Neural cell (in vitro differentiated cells): ENCODE data around the gene RAP1A. TPM values are rescaled to one million over a fixed set of nuclear protein-coding genes. Genes with fewer than 3 reads are reported as not detected.

Experiments used
- H2AFZ ChIP-seq: fragments of 200-600, 300-800 bp; sonication (generic), shearing (Covaris generic); 2 replicates; pipeline ENCODE4 v1.6.0; 2014; ENCODE audit warnings: low read depth, mild to moderate bottlenecking, antibody characterized with exemption, low read length, moderate library complexity
- H3F3A ChIP-seq: fragments of 200-600 bp; shearing (Covaris generic); 2 replicates; pipeline ENCODE4 v1.6.1; 2016; ENCODE audit warnings: mild to moderate bottlenecking, moderate library complexity, mixed read lengths, antibody characterized with exemption, low read length; ENCODE audit not compliant: insufficient read depth, poor library complexity, severe bottlenecking
- H3K27ac ChIP-seq: fragments of 200-600, 300-800 bp; sonication (generic), shearing (Covaris generic); 2 replicates; pipeline ENCODE4 v1.5.1; 2014; ENCODE audit warnings: mild to moderate bottlenecking, low read length, moderate library complexity
- H3K27me3 ChIP-seq: fragments of 300-800, 200-600 bp; sonication (generic), shearing (Covaris generic); 2 replicates; pipeline ENCODE4 v1.6.0; 2014; ENCODE audit warnings: mild to moderate bottlenecking, low read depth, low read length, moderate library complexity; ENCODE audit not compliant: insufficient read depth
- H3K36me3 ChIP-seq: fragments of 300-800, 200-600 bp; sonication (generic), shearing (Covaris generic); 2 replicates; pipeline ENCODE4 v1.5.1; 2014; ENCODE audit warnings: mild to moderate bottlenecking, antibody characterized with exemption, low read length, moderate library complexity; ENCODE audit not compliant: insufficient read depth
- H3K4me2 ChIP-seq: fragments of 300-800, 200-600 bp; sonication (generic), shearing (Covaris generic); 2 replicates; pipeline ENCODE4 v1.6.0; 2014; ENCODE audit warnings: mild to moderate bottlenecking, low read length
- H3K4me3 ChIP-seq: fragments of 300-800, 200-600 bp; sonication (generic), shearing (Covaris generic); 2 replicates; pipeline ENCODE4 v1.5.1; 2014; ENCODE audit warnings: mild to moderate bottlenecking, low read length, moderate library complexity
- H3K79me2 ChIP-seq: fragments of 200-600 bp; shearing (Covaris generic); replicated peaks from 2 replicates; pipeline ENCODE4 v1.6.0; 2014; ENCODE audit warnings: mild to moderate bottlenecking, low read length, moderate library complexity; ENCODE audit not compliant: insufficient read depth
- H3K9ac ChIP-seq: fragments of 300-800, 200-600 bp; sonication (generic), shearing (Covaris generic); 2 replicates; pipeline ENCODE4 v1.6.1; 2016; ENCODE audit warnings: mild to moderate bottlenecking, low read length, mixed read lengths
- H3K9me2 ChIP-seq: fragments of 200-600 bp; shearing (Covaris generic); 2 replicates; pipeline ENCODE4 v1.6.1; 2016; ENCODE audit warnings: mild to moderate bottlenecking, low read length, mixed read lengths; ENCODE audit not compliant: insufficient read depth
- H3K9me3 ChIP-seq: fragments of 200-600, 300-800 bp; sonication (generic), shearing (Covaris generic); 2 replicates; pipeline ENCODE4 v1.6.1; 2016; ENCODE audit warnings: mild to moderate bottlenecking, mixed run types, low read length, moderate library complexity, mixed read lengths
- H4K20me1 ChIP-seq: fragments of 200-600 bp; shearing (Covaris generic); 2 replicates; pipeline ENCODE4 v1.6.1; 2016; ENCODE audit warnings: mild to moderate bottlenecking, mixed run types; ENCODE audit not compliant: insufficient read depth
- EP300 ChIP-seq: fragments of 450-650 bp; conservative IDR thresholded peaks from 2 replicates; pipeline ENCODE4 v1.6.1; 2014; ENCODE audit warnings: antibody characterized with exemption, mild to moderate bottlenecking, moderate library complexity; ENCODE audit not compliant: poor library complexity, severe bottlenecking
- EZH2 ChIP-seq: fragments of 200-600, 300-800 bp; shearing (Covaris generic), sonication (generic); IDR thresholded peaks from 2 replicates; pipeline ENCODE4 v1.6.1; 2014; ENCODE audit warnings: antibody characterized with exemption, low read length, borderline replicate concordance, mild to moderate bottlenecking; ENCODE audit not compliant: insufficient read depth, poor library complexity, severe bottlenecking
- MXI1 ChIP-seq: fragments of 450-650 bp; conservative IDR thresholded peaks from 2 replicates; pipeline ENCODE4 v1.6.1; 2014; ENCODE audit warnings: antibody characterized with exemption, mild to moderate bottlenecking; ENCODE audit not compliant: poor library complexity, severe bottlenecking
- POLR2AphosphoS5 ChIP-seq: IDR thresholded peaks from 2 replicates; pipeline ENCODE4 v1.6.1; 2012
- RAD21 ChIP-seq: fragments of 450-650 bp; conservative IDR thresholded peaks from 2 replicates; pipeline ENCODE4 v1.6.1; 2014; ENCODE audit warnings: antibody characterized with exemption, mild to moderate bottlenecking, moderate library complexity
- SMC3 ChIP-seq: fragments of 450-650 bp; conservative IDR thresholded peaks from 2 replicates; pipeline ENCODE4 v1.6.1; 2014; ENCODE audit warnings: antibody characterized with exemption, mild to moderate bottlenecking, moderate library complexity; ENCODE audit not compliant: poor library complexity
- TAF1 ChIP-seq: IDR thresholded peaks from 2 replicates; pipeline ENCODE4 v1.6.1; 2012; ENCODE audit warnings: low read depth
- polyA plus RNA-seq: library from polyadenylated mRNA; depleted of rRNA; stranded (reverse); fragments of >200 nt; gene quantifications from 2 replicates; pipeline ENCODE4 v1.2.3, GENCODE V29; 2014
- TF ChIP-seq, protein P1 (sequence below): fragments of 450-650 bp; IDR thresholded peaks from 2 replicates; pipeline ENCODE4 v1.5.1; 2014; ENCODE audit warnings: antibody characterized with exemption, mild to moderate bottlenecking, moderate library complexity; ENCODE audit not compliant: poor library complexity, severe bottlenecking
- TF ChIP-seq, protein P2 (sequence below): IDR thresholded peaks from 2 replicates; pipeline ENCODE4 v1.6.1; 2012; ENCODE audit warnings: borderline replicate concordance

The RAP1A gene
- polyA plus RNA-seq, 1 donor from 2014 or later = 28.7 TPM

DNA sequence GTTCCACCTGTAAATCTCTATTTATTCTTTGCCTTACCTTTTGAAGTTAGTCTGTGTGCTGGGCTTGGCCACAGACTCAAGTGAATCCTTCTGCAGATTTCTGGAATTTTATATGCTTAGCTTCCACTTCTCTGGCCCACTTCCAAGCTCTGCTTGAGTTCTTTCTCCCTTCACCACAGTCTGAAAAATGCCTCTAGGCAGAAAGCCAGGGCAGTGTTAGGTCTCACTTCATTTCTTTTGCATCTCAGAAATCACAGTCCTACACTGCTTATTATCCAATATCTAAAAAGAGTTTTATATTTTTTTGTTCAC, 70.7 kb downstream of the RAP1A start:
- no peak overlapping the region for H3K9ac ChIP-seq
- no peak overlapping the region for H3K4me2 ChIP-seq
- no peaks in the 10 kb centered on the region for H3K79me2 ChIP-seq
- no peaks in the 10 kb centered on the region for H4K20me1 ChIP-seq
- no peak overlapping the region for H3K27ac ChIP-seq
- H3F3A ChIP-seq = no peaks in the 10 kb centered on the region
- no peaks in the 10 kb centered on the region for H3K9me3 ChIP-seq
- TF ChIP-seq, protein P1, sequence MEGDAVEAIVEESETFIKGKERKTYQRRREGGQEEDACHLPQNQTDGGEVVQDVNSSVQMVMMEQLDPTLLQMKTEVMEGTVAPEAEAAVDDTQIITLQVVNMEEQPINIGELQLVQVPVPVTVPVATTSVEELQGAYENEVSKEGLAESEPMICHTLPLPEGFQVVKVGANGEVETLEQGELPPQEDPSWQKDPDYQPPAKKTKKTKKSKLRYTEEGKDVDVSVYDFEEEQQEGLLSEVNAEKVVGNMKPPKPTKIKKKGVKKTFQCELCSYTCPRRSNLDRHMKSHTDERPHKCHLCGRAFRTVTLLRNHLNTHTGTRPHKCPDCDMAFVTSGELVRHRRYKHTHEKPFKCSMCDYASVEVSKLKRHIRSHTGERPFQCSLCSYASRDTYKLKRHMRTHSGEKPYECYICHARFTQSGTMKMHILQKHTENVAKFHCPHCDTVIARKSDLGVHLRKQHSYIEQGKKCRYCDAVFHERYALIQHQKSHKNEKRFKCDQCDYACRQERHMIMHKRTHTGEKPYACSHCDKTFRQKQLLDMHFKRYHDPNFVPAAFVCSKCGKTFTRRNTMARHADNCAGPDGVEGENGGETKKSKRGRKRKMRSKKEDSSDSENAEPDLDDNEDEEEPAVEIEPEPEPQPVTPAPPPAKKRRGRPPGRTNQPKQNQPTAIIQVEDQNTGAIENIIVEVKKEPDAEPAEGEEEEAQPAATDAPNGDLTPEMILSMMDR = no peak
- TF ChIP-seq EZH2 (no peak), SMC3 (no peak), RAD21 (no peak), TAF1 (no peak), EP300 (no peak), MXI1 (no peak), POLR2AphosphoS5 (no peak)
- TF ChIP-seq, protein P2, sequence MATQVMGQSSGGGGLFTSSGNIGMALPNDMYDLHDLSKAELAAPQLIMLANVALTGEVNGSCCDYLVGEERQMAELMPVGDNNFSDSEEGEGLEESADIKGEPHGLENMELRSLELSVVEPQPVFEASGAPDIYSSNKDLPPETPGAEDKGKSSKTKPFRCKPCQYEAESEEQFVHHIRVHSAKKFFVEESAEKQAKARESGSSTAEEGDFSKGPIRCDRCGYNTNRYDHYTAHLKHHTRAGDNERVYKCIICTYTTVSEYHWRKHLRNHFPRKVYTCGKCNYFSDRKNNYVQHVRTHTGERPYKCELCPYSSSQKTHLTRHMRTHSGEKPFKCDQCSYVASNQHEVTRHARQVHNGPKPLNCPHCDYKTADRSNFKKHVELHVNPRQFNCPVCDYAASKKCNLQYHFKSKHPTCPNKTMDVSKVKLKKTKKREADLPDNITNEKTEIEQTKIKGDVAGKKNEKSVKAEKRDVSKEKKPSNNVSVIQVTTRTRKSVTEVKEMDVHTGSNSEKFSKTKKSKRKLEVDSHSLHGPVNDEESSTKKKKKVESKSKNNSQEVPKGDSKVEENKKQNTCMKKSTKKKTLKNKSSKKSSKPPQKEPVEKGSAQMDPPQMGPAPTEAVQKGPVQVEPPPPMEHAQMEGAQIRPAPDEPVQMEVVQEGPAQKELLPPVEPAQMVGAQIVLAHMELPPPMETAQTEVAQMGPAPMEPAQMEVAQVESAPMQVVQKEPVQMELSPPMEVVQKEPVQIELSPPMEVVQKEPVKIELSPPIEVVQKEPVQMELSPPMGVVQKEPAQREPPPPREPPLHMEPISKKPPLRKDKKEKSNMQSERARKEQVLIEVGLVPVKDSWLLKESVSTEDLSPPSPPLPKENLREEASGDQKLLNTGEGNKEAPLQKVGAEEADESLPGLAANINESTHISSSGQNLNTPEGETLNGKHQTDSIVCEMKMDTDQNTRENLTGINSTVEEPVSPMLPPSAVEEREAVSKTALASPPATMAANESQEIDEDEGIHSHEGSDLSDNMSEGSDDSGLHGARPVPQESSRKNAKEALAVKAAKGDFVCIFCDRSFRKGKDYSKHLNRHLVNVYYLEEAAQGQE = no peak
- H3K4me3 ChIP-seq = no peak overlapping the region
- H3K36me3 ChIP-seq = peaks cover 1% of the 10 kb centered on the region
- no peaks in the 10 kb centered on the region for H3K27me3 ChIP-seq
- no peaks in the 10 kb centered on the region for H3K9me2 ChIP-seq
- no peak overlapping the region for H2AFZ ChIP-seq

DNA sequence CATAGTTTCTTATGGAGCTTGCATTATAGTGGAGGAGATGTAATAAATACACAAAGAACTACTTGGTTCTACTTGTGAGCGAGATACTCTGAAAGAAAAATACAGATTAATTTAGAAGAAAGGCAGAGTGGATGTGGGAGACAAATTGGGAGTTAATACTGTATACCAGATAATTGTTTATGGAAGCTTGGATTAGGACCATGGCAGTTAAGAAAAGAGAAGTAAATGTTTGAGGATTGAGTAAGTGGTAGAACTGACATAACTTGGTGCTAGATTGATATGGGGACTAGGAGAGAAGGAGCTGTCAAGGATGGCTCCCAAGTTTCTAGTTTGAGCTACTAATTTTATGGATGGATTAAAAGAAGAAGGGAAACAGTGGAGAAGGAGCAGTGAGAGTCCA, 72.3 kb downstream of the RAP1A start:
- H3K36me3 ChIP-seq = peaks cover 15% of the 10 kb centered on the region
- no peaks in the 10 kb centered on the region for H3K79me2 ChIP-seq
- no peaks in the 10 kb centered on the region for H3F3A ChIP-seq
- no peaks in the 10 kb centered on the region for H3K27me3 ChIP-seq
- no peak overlapping the region for H3K4me3 ChIP-seq
- no peaks in the 10 kb centered on the region for H3K9me2 ChIP-seq
- TF ChIP-seq TAF1 = no peak
- no peak for TF ChIP-seq SMC3
- TF ChIP-seq EP300 = no peak
- no peak overlapping the region for H2AFZ ChIP-seq
- H3K9me3 ChIP-seq = no peaks in the 10 kb centered on the region
- H3K4me2 ChIP-seq = no peak overlapping the region
- no peaks in the 10 kb centered on the region for H4K20me1 ChIP-seq
- no peak overlapping the region for H3K27ac ChIP-seq
- H3K9ac ChIP-seq = no peak overlapping the region

DNA sequence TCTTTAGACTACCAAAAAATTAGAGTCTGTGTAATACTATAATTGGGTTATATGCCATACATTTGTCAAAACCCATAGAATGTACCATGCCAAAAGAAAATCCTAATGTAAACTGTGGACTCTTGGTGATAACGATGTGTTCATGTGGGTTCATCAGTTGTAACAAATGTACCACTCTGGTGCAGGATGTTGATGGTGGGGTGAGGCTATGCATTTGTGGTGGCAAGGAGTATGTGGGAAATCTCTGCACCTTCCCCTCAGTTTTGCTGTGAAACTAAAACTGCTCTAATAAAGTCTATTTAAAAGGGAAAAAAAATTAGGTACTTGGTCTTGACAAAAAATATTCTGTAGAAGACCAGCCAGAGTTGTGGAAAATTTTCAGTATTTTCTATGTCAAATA, 76.2 kb downstream of the RAP1A start:
- Histone ChIP-seq H3K4me3 (no peak overlapping the region), H3K27ac (no peak overlapping the region)
- TF ChIP-seq TAF1 (no peak), RAD21 (no peak), SMC3 (no peak), MXI1 (no peak), EZH2 (no peak), POLR2AphosphoS5 (no peak), EP300 (no peak)
- TF ChIP-seq, protein P2 = no peak
- TF ChIP-seq, protein P1 = no peak

More for the DNA sequence above, 76.2 kb downstream of the RAP1A start:
- no peaks in the 10 kb centered on the region for H3K79me2 ChIP-seq
- H2AFZ ChIP-seq = no peak overlapping the region
- H3K36me3 ChIP-seq = peaks cover 19% of the 10 kb centered on the region
- H3F3A ChIP-seq = no peaks in the 10 kb centered on the region
- H3K9ac ChIP-seq = no peak overlapping the region
- no peaks in the 10 kb centered on the region for H3K9me2 ChIP-seq
- H3K9me3 ChIP-seq = no peaks in the 10 kb centered on the region
- no peak overlapping the region for H3K4me2 ChIP-seq
- no peaks in the 10 kb centered on the region for H3K27me3 ChIP-seq
- H4K20me1 ChIP-seq = no peaks in the 10 kb centered on the region
